ENCODE measurements around the gene MPZL1.
"Not testable (repeated sequence)": the region's sequence is repeated elsewhere in the genome, so short reads cannot be mapped to it uniquely, and the experiment has no call there.

- TF ChIP-seq CTCF (IDR thresholded peaks at IDR 0.05); POLR2AphosphoS5 (IDR thresholded peaks at IDR 0.05; ENCODE audit: insufficient read depth in 1 of 2, low read depth in 1 of 2): not testable (repeated sequence)
These were observed 1.9 kb upstream of the MPZL1 start for GRCh38 chr1:167719715-167720421.

Data from vagina (tissue), 2 donors.